ENCODE measurements around the gene SLC25A10. TPM values are rescaled to one million over a fixed set of nuclear protein-coding genes. Genes with fewer than 3 reads are reported as not detected.
"Not testable (repeated sequence)": the region's sequence is repeated elsewhere in the genome, so short reads cannot be mapped to it uniquely, and the experiment has no call there.

The SLC25A10 gene
- total and polyA plus RNA-seq, 3 donors from 2014 or later, result 30.0 to 51.4 (median 42.0) TPM

DNA sequence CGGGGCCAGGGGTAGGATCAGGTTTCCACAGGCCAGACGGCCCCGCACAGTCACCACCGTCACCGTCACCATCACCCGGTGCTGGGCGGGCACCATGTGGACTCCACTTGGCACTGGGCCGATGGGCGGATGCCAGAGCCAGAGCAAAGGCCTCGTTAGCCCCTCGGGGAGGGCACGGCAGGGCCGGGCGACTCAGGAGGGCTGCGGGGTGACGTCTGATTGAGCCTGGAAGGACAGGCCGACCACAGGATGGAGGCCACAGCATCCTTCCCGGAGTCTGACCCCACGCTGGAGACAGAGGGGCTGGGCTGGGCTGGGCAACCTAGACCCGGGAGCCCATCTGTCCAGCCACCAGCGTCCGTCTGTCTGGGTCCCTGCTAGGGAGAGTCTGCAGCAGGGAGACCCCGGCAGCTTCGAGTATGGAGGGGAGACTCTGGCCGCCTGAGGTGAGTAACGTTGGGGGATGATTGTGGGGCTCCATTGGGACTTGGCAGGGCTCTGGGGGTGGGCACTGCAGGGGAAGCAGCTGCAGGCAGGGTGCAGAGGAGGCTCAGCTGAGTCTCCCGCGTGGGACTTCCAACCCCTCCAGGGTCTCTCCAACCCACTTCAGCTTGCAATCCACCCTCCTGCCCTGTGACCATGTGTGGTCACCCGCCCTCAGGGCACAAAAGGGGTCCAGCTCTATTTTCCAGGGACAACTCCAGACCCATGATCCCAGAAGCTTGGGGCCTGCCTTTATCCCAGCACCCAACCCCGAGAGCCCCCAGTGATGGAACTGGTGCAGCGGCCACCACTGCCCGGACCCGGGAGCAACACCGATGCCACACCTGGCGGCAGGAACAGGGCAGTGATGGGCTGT, 22.6 kb downstream of the SLC25A10 start:
- intact Hi-C loops (cut with DNase I; ENCODE audit: low total_unique reads), result no loop called here
- Histone ChIP-seq H3K4me3 (no peak overlapping the region), H3K9me3 (no peaks in the 10 kb centered on the region), H3K4me1 (no peaks in the 10 kb centered on the region), H3K27ac (no peak overlapping the region), H3K36me3 (ENCODE audit: low read depth, missing control alignments) (no peaks in the 10 kb centered on the region), H3K27me3 (no peaks in the 10 kb centered on the region)
- WGBS, 2 donors, result 83 to 94% methylated on average over 3 to 33 of the region's 35 CpGs
- TF ChIP-seq POLR2A (IDR thresholded peaks at IDR 0.05), result no peak
- TF ChIP-seq, protein P1, sequence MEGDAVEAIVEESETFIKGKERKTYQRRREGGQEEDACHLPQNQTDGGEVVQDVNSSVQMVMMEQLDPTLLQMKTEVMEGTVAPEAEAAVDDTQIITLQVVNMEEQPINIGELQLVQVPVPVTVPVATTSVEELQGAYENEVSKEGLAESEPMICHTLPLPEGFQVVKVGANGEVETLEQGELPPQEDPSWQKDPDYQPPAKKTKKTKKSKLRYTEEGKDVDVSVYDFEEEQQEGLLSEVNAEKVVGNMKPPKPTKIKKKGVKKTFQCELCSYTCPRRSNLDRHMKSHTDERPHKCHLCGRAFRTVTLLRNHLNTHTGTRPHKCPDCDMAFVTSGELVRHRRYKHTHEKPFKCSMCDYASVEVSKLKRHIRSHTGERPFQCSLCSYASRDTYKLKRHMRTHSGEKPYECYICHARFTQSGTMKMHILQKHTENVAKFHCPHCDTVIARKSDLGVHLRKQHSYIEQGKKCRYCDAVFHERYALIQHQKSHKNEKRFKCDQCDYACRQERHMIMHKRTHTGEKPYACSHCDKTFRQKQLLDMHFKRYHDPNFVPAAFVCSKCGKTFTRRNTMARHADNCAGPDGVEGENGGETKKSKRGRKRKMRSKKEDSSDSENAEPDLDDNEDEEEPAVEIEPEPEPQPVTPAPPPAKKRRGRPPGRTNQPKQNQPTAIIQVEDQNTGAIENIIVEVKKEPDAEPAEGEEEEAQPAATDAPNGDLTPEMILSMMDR (IDR thresholded peaks at IDR 0.05), result no peak
- DNase-seq, result no peak

DNA sequence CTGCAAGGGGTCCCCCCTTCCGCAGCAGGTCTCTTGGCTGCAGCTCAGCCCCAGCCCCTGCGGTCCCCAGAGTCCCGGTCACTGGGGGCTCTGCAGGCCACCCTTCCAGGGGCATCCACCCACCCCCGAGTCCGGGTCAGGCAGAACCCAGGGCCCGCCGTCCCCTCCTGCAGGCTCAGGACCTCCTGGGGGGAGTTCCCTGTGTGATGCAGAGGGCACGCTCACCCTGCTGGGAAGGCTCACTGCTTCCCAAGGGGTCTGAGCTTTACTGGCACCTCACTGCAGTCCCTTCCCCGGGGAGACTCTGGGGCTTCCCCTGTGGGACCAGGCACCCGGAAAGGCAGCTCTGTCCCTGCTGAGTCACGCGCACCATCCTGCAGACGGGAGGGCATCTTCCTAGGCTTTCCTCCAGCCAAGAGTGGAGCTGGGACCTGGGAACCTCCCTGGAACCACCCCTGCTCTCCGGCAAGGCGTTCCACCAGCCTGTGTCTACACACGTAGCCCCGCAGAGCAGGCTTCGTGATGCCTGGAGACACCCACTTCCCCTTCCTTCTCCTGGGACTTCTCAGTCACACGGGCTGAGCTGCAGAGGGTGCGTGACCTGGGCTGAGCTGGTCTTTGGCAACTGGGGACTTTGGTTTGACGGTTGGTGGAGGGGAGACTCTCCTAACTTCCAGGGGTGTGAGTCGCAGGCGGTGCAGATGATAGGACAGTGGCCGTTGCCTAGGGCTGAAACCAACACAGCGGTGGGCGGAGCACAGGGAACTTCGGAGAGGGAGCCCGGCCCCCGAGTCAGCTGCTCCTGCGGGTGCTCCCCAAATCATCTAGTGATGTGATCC, 23.4 kb downstream of the SLC25A10 start:
- no peaks in the 10 kb centered on the region for H3K4me1 ChIP-seq

DNA sequence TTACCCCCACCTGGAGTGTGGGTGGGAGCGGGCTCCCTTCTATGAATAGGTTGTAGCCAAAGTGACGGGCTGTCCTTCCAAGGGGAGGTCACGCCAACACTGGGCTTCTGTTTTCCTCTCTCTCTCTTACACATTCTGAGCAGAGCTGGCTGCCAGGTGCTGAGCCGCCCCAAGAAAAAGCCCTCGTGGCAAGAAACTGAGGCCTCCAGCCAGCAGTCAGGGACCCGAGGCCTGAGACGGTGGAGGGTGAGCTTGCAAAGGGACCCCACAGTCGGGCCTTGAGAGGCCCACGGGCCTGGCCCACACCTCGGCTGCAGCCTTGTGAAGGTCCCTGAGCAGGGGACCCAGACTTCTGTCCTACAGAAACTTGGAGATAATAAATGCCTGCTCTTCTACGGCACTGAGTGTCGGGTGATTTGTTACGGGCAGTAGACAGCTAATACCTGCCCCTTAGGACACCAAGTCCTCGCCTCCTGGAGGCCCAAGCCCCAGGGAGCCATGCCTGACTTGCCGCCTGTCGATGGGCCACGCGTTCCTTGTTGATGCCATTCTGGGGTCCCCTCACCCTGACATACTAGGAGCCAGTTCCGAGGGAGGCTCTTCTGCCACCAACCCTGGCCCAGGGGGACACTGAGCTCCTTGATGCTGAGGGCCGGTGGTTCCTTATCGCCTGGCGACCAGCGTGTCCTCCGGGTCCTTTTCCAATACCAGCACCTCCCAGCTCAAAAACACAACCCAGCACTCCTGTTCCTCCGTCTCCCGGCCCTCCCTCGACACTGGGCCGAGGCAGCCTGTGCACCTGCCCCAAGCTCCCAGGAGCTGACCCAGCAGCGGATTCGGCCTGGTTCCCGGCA, 26.1 kb downstream of the SLC25A10 start:
- Histone ChIP-seq H3K4me3 (no peak overlapping the region), H3K27me3 (no peaks in the 10 kb centered on the region), H3K4me1 (no peaks in the 10 kb centered on the region), H3K9me3 (no peaks in the 10 kb centered on the region), H3K36me3 (ENCODE audit: low read depth, missing control alignments) (no peaks in the 10 kb centered on the region), H3K27ac (no peak overlapping the region)
- intact Hi-C loops (cut with DNase I; ENCODE audit: low total_unique reads), result no loop called here
- no peak for DNase-seq
- TF ChIP-seq, protein P1 (IDR thresholded peaks at IDR 0.05), result no peak
- TF ChIP-seq POLR2A (IDR thresholded peaks at IDR 0.05), result no peak
- 85 to 87% methylated on average over 18 to 31 of the region's 31 CpGs for whole genome bisulfite sequencing, 2 donors

More for the DNA sequence above, 23.4 kb downstream of the SLC25A10 start:
- H3K9me3 ChIP-seq, result no peaks in the 10 kb centered on the region
- DNase-seq, result no peak
- no peak overlapping the region for H3K4me3 ChIP-seq
- intact Hi-C loops (cut with DNase I; ENCODE audit: low total_unique reads), result no loop called here
- H3K27ac ChIP-seq, result no peak overlapping the region
- no peaks in the 10 kb centered on the region for H3K27me3 ChIP-seq
- TF ChIP-seq POLR2A (IDR thresholded peaks at IDR 0.05), result no peak
- TF ChIP-seq, protein P1 (IDR thresholded peaks at IDR 0.05), result no peak
- H3K36me3 ChIP-seq (ENCODE audit: low read depth, missing control alignments), result no peaks in the 10 kb centered on the region
- 37 to 64% methylated on average over 16 to 30 of the region's 30 CpGs for WGBS, 2 donors

DNA sequence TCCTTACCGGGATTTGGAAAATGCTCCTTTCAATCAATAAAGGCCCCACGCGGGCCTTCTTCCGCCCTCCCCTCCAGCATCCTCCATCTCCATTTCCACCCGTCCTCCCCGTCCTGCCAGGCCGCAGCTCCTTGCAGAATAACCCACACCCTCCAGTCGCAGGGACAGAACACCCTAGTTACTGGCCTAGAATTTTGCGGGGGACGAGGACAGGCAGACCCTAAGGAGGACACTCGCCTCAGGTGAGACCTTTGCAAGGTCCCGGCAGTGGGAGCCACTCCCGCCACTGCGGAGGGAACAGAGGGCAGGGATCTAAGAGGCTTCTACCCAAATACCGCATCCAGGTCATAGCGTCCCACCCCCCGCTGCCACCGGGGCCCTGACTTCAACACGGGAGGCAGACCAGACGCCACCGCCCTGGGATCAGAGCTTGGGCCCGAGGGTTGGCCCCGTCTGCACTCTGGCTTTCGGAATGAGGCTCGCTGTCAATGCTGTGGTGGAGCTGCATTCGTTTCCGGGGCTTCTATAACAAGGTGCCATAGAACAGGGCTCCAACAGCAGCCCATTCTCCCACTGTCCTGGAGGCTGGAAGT, 26.8 kb downstream of the SLC25A10 start:
- no peak for DNase-seq
- no peak for TF ChIP-seq POLR2A (IDR thresholded peaks at IDR 0.05)
- TF ChIP-seq, protein P1 (IDR thresholded peaks at IDR 0.05), result no peak
- Histone ChIP-seq H3K36me3 (ENCODE audit: low read depth, missing control alignments) (no peaks in the 10 kb centered on the region), H3K9me3 (no peaks in the 10 kb centered on the region), H3K27me3 (no peaks in the 10 kb centered on the region), H3K4me1 (no peaks in the 10 kb centered on the region), H3K27ac (no peak overlapping the region), H3K4me3 (no peak overlapping the region)
- intact Hi-C loops (cut with DNase I; ENCODE audit: low total_unique reads), result no loop called here
- WGBS, 2 donors, result 83 to 86% methylated on average over 21 to 27 of the region's 27 CpGs

DNA sequence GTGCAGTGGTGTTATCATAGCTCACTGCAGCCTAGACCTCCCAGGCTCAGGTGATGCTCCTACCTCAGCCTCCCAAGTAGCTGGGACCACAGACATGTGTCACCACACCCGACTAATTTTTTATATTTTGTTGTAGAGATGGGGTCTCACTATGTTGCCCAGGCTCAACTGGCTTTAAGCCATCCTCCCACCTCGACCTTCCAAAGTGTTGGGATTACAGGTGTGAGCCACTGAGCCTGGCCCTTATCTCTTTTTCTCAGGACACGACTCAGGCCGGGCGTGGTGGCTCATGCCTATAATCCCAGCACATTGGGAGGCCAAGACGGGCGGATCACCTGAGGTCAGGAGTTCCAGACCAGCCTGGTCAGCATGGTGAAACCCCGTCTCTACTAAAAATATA, 27.5 kb downstream of the SLC25A10 start:
- not testable (repeated sequence) for H3K27me3 ChIP-seq, H3K4me3 ChIP-seq
- 88 to 97% methylated on average over 8 of the region's 8 CpGs for WGBS, 2 donors

More for the DNA sequence above, 27.5 kb downstream of the SLC25A10 start:
- H3K36me3 ChIP-seq (ENCODE audit: low read depth, missing control alignments); intact Hi-C loops (cut with DNase I; ENCODE audit: low total_unique reads); DNase-seq; H3K4me1 ChIP-seq; H3K9me3 ChIP-seq; H3K27ac ChIP-seq: not testable (repeated sequence)

Measured in testis (tissue), 3 donors.